ENCODE measurements around the gene TTC8.
A peak's percentile ranks its signal among the peaks of the same experiment; 100 is the strongest.

Gene TTC8

DNA sequence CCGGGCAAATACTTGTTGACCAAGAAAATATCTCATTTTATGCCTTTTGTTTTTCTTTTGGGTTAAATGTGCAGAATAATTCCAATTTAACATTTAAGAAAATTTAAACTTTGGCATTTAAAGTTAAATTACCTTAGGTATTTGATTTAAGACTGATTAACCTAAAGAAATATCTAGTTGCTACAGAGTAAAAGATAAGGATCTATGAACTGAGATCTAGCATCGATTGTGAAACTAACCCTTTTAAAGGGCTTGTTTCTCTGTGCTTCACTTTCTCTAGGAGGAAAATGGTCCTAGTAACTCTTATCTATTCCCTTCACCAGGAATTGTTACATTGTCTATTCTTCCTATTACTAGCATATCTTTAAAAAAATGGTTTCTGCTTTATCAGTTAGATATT lies 2.6 kb upstream of the TTC8 start:
- H3K4me3 ChIP-seq (ENCODE audit: low read length in 2 of 2), result no peak overlapping the region
- H2BK120ac ChIP-seq (ENCODE audit: low read depth, low read length), result no peak overlapping the region
- H3K4ac ChIP-seq (ENCODE audit: low read length), result no peak overlapping the region
- H2BK12ac ChIP-seq (ENCODE audit: low read length), result no peak overlapping the region
- H4K91ac ChIP-seq (ENCODE audit: low read depth, low read length, poor library complexity), result no peak overlapping the region
- no peak for DNase-seq (ENCODE audit: low spot score)
- no peak overlapping the region for H4K8ac ChIP-seq (ENCODE audit: low read depth, low read length)
- no peak overlapping the region for H2AK5ac ChIP-seq (ENCODE audit: low read depth, low read length)
- H3K27ac ChIP-seq (replicated peaks; ENCODE audit: low read length), result no peak overlapping the region
- no peak overlapping the region for H3K23ac ChIP-seq (ENCODE audit: low read depth, low read length, poor library complexity)
- H3K4me1 ChIP-seq (ENCODE audit: control insufficient read depth in 2 of 2, insufficient read depth in 1 of 2, low read depth in 1 of 2, low read length in 2 of 2), result peaks cover 3 to 5% of the 10 kb centered on the region in 2 donors
- no peaks in the 10 kb centered on the region for H3K36me3 ChIP-seq (replicated peaks in 1 of 2; ENCODE audit: control insufficient read depth in 2 of 2, insufficient read depth in 2 of 2, low read length in 2 of 2)
- H3K4me2 ChIP-seq (ENCODE audit: insufficient read depth, low read length, poor library complexity, severe bottlenecking), result no peak overlapping the region
- no peak overlapping the region for H3K14ac ChIP-seq (ENCODE audit: low read length)
- no peak overlapping the region for H3K18ac ChIP-seq (ENCODE audit: low read length)
- H3K79me1 ChIP-seq (ENCODE audit: low read depth, low read length), result no peaks in the 10 kb centered on the region
- H2BK5ac ChIP-seq (ENCODE audit: low read length), result no peak overlapping the region
- no peak overlapping the region for H3K9ac ChIP-seq (ENCODE audit: low read depth, low read length, poor library complexity)
- H2BK15ac ChIP-seq (ENCODE audit: low read length), result no peak overlapping the region
- no peak overlapping the region for H2AFZ ChIP-seq (ENCODE audit: low read length)
- no peaks in the 10 kb centered on the region for H3K9me3 ChIP-seq (replicated peaks in 1 of 2; ENCODE audit: control insufficient read depth in 2 of 2, insufficient read depth in 1 of 2, low read depth in 1 of 2, low read length in 2 of 2)
- peaks cover 0 to 9% (median 0%) of the 10 kb centered on the region in 3 experiments for H3K27me3 ChIP-seq (ENCODE audit: control insufficient read depth in 3 of 3, insufficient read depth in 3 of 3, low read depth in 1 of 3, low read length in 3 of 3)
- WGBS, 2 donors (ENCODE audit: extremely low coverage in 2 of 2, insufficient read length in 2 of 2, insufficient replicate concordance in 1 of 2), result no CpG with 5 or more reads among the region's 2 CpGs

GRCh38 chr14:88823968-88824313 lies 510 bp upstream of the TTC8 start:
- H4K8ac ChIP-seq (ENCODE audit: low read depth, low read length), result no peak overlapping the region
- peak overlapping the region; percentile 56 for H3K4me2 ChIP-seq (ENCODE audit: insufficient read depth, low read length, poor library complexity, severe bottlenecking)
- no peak overlapping the region for H3K9ac ChIP-seq (ENCODE audit: low read depth, low read length, poor library complexity)
- H4K91ac ChIP-seq (ENCODE audit: low read depth, low read length, poor library complexity), result no peak overlapping the region
- H3K79me1 ChIP-seq (ENCODE audit: low read depth, low read length), result no peaks in the 10 kb centered on the region
- H3K14ac ChIP-seq (ENCODE audit: low read length), result no peak overlapping the region
- no peak for DNase-seq (ENCODE audit: low spot score)
- H2AK5ac ChIP-seq (ENCODE audit: low read depth, low read length), result no peak overlapping the region
- H2AFZ ChIP-seq (ENCODE audit: low read length), result peak overlapping the region; percentile 90
- H3K9me3 ChIP-seq (replicated peaks in 1 of 2; ENCODE audit: control insufficient read depth in 2 of 2, insufficient read depth in 1 of 2, low read depth in 1 of 2, low read length in 2 of 2), result no peaks in the 10 kb centered on the region
- peaks cover 0 to 5% (median 0%) of the 10 kb centered on the region in 3 experiments for H3K27me3 ChIP-seq (ENCODE audit: control insufficient read depth in 3 of 3, insufficient read depth in 3 of 3, low read depth in 1 of 3, low read length in 3 of 3)
- no peak overlapping the region for H2BK12ac ChIP-seq (ENCODE audit: low read length)
- peak overlapping the region; percentile 78 to 81 for H3K4me3 ChIP-seq (ENCODE audit: low read length in 2 of 2)
- peaks cover 3 to 5% of the 10 kb centered on the region in 2 donors for H3K4me1 ChIP-seq (ENCODE audit: control insufficient read depth in 2 of 2, insufficient read depth in 1 of 2, low read depth in 1 of 2, low read length in 2 of 2)
- no CpG with 5 or more reads among the region's 9 CpGs for WGBS, 2 donors (ENCODE audit: extremely low coverage in 2 of 2, insufficient read length in 2 of 2, insufficient replicate concordance in 1 of 2)
- H3K4ac ChIP-seq (ENCODE audit: low read length), result no peak overlapping the region
- H2BK5ac ChIP-seq (ENCODE audit: low read length), result no peak overlapping the region
- H3K23ac ChIP-seq (ENCODE audit: low read depth, low read length, poor library complexity), result no peak overlapping the region
- H2BK120ac ChIP-seq (ENCODE audit: low read depth, low read length), result no peak overlapping the region
- H2BK15ac ChIP-seq (ENCODE audit: low read length), result no peak overlapping the region
- no peak overlapping the region for H3K18ac ChIP-seq (ENCODE audit: low read length)
- no peaks in the 10 kb centered on the region for H3K36me3 ChIP-seq (replicated peaks in 1 of 2; ENCODE audit: control insufficient read depth in 2 of 2, insufficient read depth in 2 of 2, low read length in 2 of 2)
- no peak overlapping the region for H3K27ac ChIP-seq (replicated peaks; ENCODE audit: low read length)

DNA sequence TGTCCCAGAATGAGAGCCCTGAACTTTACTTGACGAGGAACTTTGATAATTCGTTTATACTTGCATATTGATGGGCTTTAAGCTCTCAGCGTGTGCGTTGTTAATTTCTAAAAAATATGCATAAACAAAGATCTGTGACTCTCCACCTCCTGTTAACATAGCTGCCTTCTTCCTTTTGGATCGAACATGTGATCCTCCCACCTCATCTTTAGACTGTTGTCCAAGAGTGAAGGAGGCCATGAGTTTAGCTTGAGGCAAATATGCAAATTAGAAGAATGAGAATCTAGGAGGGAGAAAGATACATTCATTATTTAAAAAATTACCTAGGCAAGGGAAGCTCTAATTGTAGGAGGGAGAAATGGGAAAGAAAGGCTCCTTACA lies 617 bp downstream of the TTC8 start:
- Histone ChIP-seq H3K9me3 (replicated peaks in 1 of 2; ENCODE audit: control insufficient read depth in 2 of 2, insufficient read depth in 1 of 2, low read depth in 1 of 2, low read length in 2 of 2) (no peaks in the 10 kb centered on the region), H2BK12ac (ENCODE audit: low read length) (no peak overlapping the region), H3K18ac (ENCODE audit: low read length) (no peak overlapping the region), H2BK120ac (ENCODE audit: low read depth, low read length) (no peak overlapping the region), H2AFZ (ENCODE audit: low read length) (peak overlapping the region; percentile 90), H3K4me1 (ENCODE audit: control insufficient read depth in 2 of 2, insufficient read depth in 1 of 2, low read depth in 1 of 2, low read length in 2 of 2) (peaks cover 5% of the 10 kb centered on the region in 2 donors), H2AK5ac (ENCODE audit: low read depth, low read length) (no peak overlapping the region), H3K9ac (ENCODE audit: low read depth, low read length, poor library complexity) (peak overlapping the region; percentile 97), H2BK15ac (ENCODE audit: low read length) (no peak overlapping the region), H3K79me1 (ENCODE audit: low read depth, low read length) (no peaks in the 10 kb centered on the region), H3K4me3 (ENCODE audit: low read length in 2 of 2) (peak overlapping the region; percentile 81 to 87), H2BK5ac (ENCODE audit: low read length) (no peak overlapping the region), H4K91ac (ENCODE audit: low read depth, low read length, poor library complexity) (no peak overlapping the region), H3K14ac (ENCODE audit: low read length) (peak overlapping the region; percentile 78), H3K4ac (ENCODE audit: low read length) (no peak overlapping the region), H3K4me2 (ENCODE audit: insufficient read depth, low read length, poor library complexity, severe bottlenecking) (peak overlapping the region; percentile 46), H3K27me3 (ENCODE audit: control insufficient read depth in 3 of 3, insufficient read depth in 3 of 3, low read depth in 1 of 3, low read length in 3 of 3) (no peaks in the 10 kb centered on the region), H3K23ac (ENCODE audit: low read depth, low read length, poor library complexity) (no peak overlapping the region), H3K36me3 (replicated peaks in 1 of 2; ENCODE audit: control insufficient read depth in 2 of 2, insufficient read depth in 2 of 2, low read length in 2 of 2) (no peaks in the 10 kb centered on the region), H4K8ac (ENCODE audit: low read depth, low read length) (no peak overlapping the region), H3K27ac (replicated peaks; ENCODE audit: low read length) (peak overlapping the region; percentile 92)
- DNase-seq (ENCODE audit: low spot score), result no peak
- WGBS, 2 donors (ENCODE audit: extremely low coverage in 2 of 2, insufficient read length in 2 of 2, insufficient replicate concordance in 1 of 2), result no CpG with 5 or more reads among the region's 5 CpGs

- no CpG with 5 or more reads among the region's 9 CpGs for WGBS, 2 donors (ENCODE audit: extremely low coverage in 2 of 2, insufficient read length in 2 of 2, insufficient replicate concordance in 1 of 2)
- no peak overlapping the region for H3K9ac ChIP-seq (ENCODE audit: low read depth, low read length, poor library complexity)
- no peak overlapping the region for H4K91ac ChIP-seq (ENCODE audit: low read depth, low read length, poor library complexity)
- no peak overlapping the region for H2BK5ac ChIP-seq (ENCODE audit: low read length)
- H3K14ac ChIP-seq (ENCODE audit: low read length), result no peak overlapping the region
- no peak overlapping the region for H2BK120ac ChIP-seq (ENCODE audit: low read depth, low read length)
- H3K36me3 ChIP-seq (replicated peaks in 1 of 2; ENCODE audit: control insufficient read depth in 2 of 2, insufficient read depth in 2 of 2, low read length in 2 of 2), result no peaks in the 10 kb centered on the region
- H3K27me3 ChIP-seq (ENCODE audit: control insufficient read depth in 3 of 3, insufficient read depth in 3 of 3, low read depth in 1 of 3, low read length in 3 of 3), result no peaks in the 10 kb centered on the region
- H2BK15ac ChIP-seq (ENCODE audit: low read length), result no peak overlapping the region
- H3K18ac ChIP-seq (ENCODE audit: low read length), result no peak overlapping the region
- H2AK5ac ChIP-seq (ENCODE audit: low read depth, low read length), result no peak overlapping the region
- H3K4ac ChIP-seq (ENCODE audit: low read length), result no peak overlapping the region
- H3K23ac ChIP-seq (ENCODE audit: low read depth, low read length, poor library complexity), result no peak overlapping the region
- H3K4me3 ChIP-seq (ENCODE audit: low read length in 2 of 2), result peak overlapping the region in 1 of 2 donors; percentile 81
- H3K4me1 ChIP-seq (ENCODE audit: control insufficient read depth in 2 of 2, insufficient read depth in 1 of 2, low read depth in 1 of 2, low read length in 2 of 2), result peaks cover 5 to 6% of the 10 kb centered on the region in 2 donors
- peak overlapping the region; percentile 46 for H3K4me2 ChIP-seq (ENCODE audit: insufficient read depth, low read length, poor library complexity, severe bottlenecking)
- H2AFZ ChIP-seq (ENCODE audit: low read length), result peak overlapping the region; percentile 90
- no peak overlapping the region for H2BK12ac ChIP-seq (ENCODE audit: low read length)
- H3K27ac ChIP-seq (replicated peaks; ENCODE audit: low read length), result peak overlapping the region; percentile 22
- H4K8ac ChIP-seq (ENCODE audit: low read depth, low read length), result no peak overlapping the region
- no peaks in the 10 kb centered on the region for H3K9me3 ChIP-seq (replicated peaks in 1 of 2; ENCODE audit: control insufficient read depth in 2 of 2, insufficient read depth in 1 of 2, low read depth in 1 of 2, low read length in 2 of 2)
- H3K79me1 ChIP-seq (ENCODE audit: low read depth, low read length), result no peaks in the 10 kb centered on the region
- no peak for DNase-seq (ENCODE audit: low spot score)
Measured at GRCh38 chr14:88825503-88825902, 1.1 kb downstream of the TTC8 start.
